MCF 10A (cell line): Measurements from ENCODE around the gene CCT2. TPM values are rescaled to one million over a fixed set of nuclear protein-coding genes. Genes with fewer than 3 reads are reported as not detected.

Source experiments
- BruUV-seq: library from RNA; stranded (reverse); fragments of 400-500 nt; replicated peaks from 2 replicates; lab custom pipeline; 2021; lab: Mats Ljungman, UMichigan
- CTCF ChIA-PET: fragments of 300-600 bp; sonication (Branson Sonifier 250); formaldehyde crosslinking; extraction: SDS; loops from one replicate; lab custom pipeline; 2021; ENCODE audit warnings: antibody characterized with exemption, inconsistent platforms; lab: Yijun Ruan, JAX
- POLR2A ChIA-PET: fragments of 300-600, 350-650 bp; sonication (Branson Sonifier 250); formaldehyde crosslinking; extraction: SDS; loops from one replicate; lab custom pipeline; 2020; ENCODE audit warnings: antibody characterized with exemption, inconsistent platforms; lab: Yijun Ruan, JAX
- DNase-seq: peaks from one replicate; pipeline ENCODE4 v3.0.0-alpha.2; 2018; ENCODE audit not compliant: unreplicated experiment
- H3K27ac Mint-ChIP-seq: one replicate; pipeline ENCODE4 v1.8.0; 2022; ENCODE audit warnings: mild to moderate bottlenecking, low read depth, mixed read lengths; ENCODE audit not compliant: unreplicated experiment
- H3K27me3 Mint-ChIP-seq: one replicate; pipeline ENCODE4 v1.8.0; 2022; ENCODE audit warnings: mixed read lengths; ENCODE audit not compliant: insufficient read depth, unreplicated experiment
- H3K36me3 Mint-ChIP-seq: one replicate; pipeline ENCODE4 v1.8.0; 2022; ENCODE audit warnings: mild to moderate bottlenecking, moderate library complexity, mixed read lengths; ENCODE audit not compliant: insufficient read depth, unreplicated experiment
- H3K4me1 Mint-ChIP-seq: one replicate; pipeline ENCODE4 v1.8.0; 2022; ENCODE audit warnings: mixed read lengths; ENCODE audit not compliant: insufficient read depth, unreplicated experiment
- H3K4me3 Mint-ChIP-seq: one replicate; pipeline ENCODE4 v1.8.0; 2022; ENCODE audit warnings: mild to moderate bottlenecking, moderate library complexity, mixed read lengths; ENCODE audit not compliant: unreplicated experiment
- H3K9me3 Mint-ChIP-seq: one replicate; pipeline ENCODE4 v1.8.0; 2022; ENCODE audit warnings: mixed read lengths; ENCODE audit not compliant: unreplicated experiment
- CTCF ChIP-seq: fragments of 200-600 bp; IDR thresholded peaks from one replicate; pipeline ENCODE4 v1.8.0; 2022; ENCODE audit warnings: antibody characterized with exemption, mild to moderate bottlenecking; ENCODE audit not compliant: unreplicated experiment
- intact Hi-C: fragments of 100-400 bp; cut with micrococcal nuclease; formaldehyde crosslinking; loops from 2 replicates; pipeline ENCODE4 v1.14.1; 2022
- total RNA-seq: library from RNA; stranded (reverse); gene quantifications from 2 replicates; pipeline ENCODE4 v1.2.3, GENCODE V29; 2022

CCT2 gene
- total RNA-seq, 1 experiment from 2014 or later, result 212 TPM

- intact Hi-C loops, result no loop called here
- H3K27me3 Mint-ChIP-seq, result peaks cover 27% of the 10 kb centered on the region
Observed at GRCh38 chr12:69620077-69620476, 34.8 kb downstream of the CCT2 start.

DNA sequence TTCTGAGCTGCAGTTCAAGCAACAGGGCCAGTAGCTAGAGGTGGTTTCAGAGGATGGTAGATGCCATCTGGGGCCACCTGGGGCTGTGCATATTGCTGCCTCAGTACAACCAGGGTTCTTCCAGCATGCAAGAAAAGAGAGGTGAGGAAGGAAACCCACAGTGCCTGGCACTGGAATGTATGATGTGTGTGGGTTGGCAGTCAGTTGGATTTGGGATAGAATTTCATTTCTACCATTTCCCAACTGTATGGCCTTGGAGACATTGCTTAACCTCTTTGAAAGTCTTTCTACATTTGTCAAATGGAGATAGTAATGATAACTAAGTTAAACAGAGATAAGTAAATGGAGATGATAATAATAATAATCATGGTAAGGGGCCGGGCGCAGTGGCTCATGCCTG, 35.7 kb downstream of the CCT2 start:
- DNase-seq, result no peak
- Mint-ChIP-seq H3K4me1 (no peaks in the 10 kb centered on the region), H3K27ac (no peak overlapping the region), H3K4me3 (no peak overlapping the region), H3K27me3 (peaks cover 18% of the 10 kb centered on the region), H3K9me3 (peaks cover 2% of the 10 kb centered on the region), H3K36me3 (no peaks in the 10 kb centered on the region)
- no TSS peak for BruUV-seq
- CTCF ChIA-PET, result interaction anchor here (1.4 to 1.7 kb wide), 2 partner anchors 16 to 19 kb away, joined by 3 read pairs; no protein-coding TSS in a partner anchor
- TF ChIP-seq CTCF, result no peak
- POLR2A ChIA-PET, result no interaction called here
- intact Hi-C loops, result no loop called here

More at GRCh38 chr12:69620077-69620476, 34.8 kb downstream of the CCT2 start:
- peaks cover 7% of the 10 kb centered on the region for H3K9me3 Mint-ChIP-seq
- no peak overlapping the region for H3K4me3 Mint-ChIP-seq
- H3K4me1 Mint-ChIP-seq, result no peaks in the 10 kb centered on the region
- no peak for DNase-seq
- POLR2A ChIA-PET, result no interaction called here
- TF ChIP-seq CTCF, result no peak
- no peak overlapping the region for H3K27ac Mint-ChIP-seq
- BruUV-seq, result no TSS peak
- no peaks in the 10 kb centered on the region for H3K36me3 Mint-ChIP-seq
- CTCF ChIA-PET, result interaction anchor here (0.9 kb wide), 1 partner anchor 12 kb away, joined by 4 read pairs; no protein-coding TSS in a partner anchor

DNA sequence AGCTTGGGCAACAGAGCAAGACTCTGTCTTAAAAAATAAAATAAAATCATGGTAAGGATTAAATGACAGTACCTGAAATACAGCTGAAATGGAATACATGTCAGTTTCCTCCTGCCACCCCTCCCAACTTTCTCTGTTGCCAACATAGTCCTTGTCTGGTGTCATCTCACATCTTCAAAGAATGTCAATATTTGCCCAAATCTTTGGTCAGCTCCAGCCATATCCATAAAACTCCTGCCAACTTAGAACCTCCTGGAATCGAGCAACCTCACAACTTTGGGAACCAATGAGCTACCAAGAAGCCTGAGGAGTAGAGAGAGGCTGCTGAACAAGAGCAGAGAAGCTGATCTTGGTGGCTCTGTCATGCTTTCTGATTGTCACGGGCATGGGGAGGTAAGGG, 36.3 kb downstream of the CCT2 start:
- H3K9me3 Mint-ChIP-seq, result no peaks in the 10 kb centered on the region
- peaks cover 12% of the 10 kb centered on the region for H3K27me3 Mint-ChIP-seq
- CTCF ChIA-PET, result interaction anchor here (0.6 to 1.7 kb wide), 3 partner anchors 15 to 1560 kb away, joined by 3 to 4 read pairs (median 3); no protein-coding TSS in a partner anchor

DNA sequence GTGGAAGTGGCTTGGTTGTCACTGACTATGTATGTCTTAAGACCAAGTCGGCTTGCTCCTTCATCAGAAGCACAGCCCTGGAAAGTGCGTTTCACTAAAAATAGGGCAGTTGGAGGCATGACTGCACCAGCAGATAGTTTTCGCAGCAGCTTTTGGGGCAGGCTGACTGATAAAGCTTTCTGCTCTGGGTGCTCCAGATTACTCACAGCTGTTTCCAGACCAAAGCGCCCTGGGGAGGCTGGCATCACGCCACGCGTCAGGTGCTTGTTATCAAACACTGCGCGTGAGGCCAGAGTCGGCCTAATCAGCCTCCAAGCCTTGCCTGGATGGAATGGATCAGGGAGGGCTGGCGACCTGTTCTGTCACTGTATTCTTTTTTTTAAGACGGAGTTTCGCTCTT, 38.7 kb downstream of the CCT2 start:
- DNase-seq, result no peak
- CTCF ChIA-PET, result interaction anchor here (0.9 to 4.4 kb wide), 2 partner anchors 11 to 15 kb away, joined by 3 to 19 read pairs; no protein-coding TSS in a partner anchor
- Mint-ChIP-seq H3K4me1 (no peaks in the 10 kb centered on the region), H3K27me3 (peaks cover 11% of the 10 kb centered on the region), H3K9me3 (no peaks in the 10 kb centered on the region), H3K36me3 (no peaks in the 10 kb centered on the region), H3K4me3 (no peak overlapping the region), H3K27ac (no peak overlapping the region)
- intact Hi-C loops, result no loop called here
- POLR2A ChIA-PET, result no interaction called here
- TF ChIP-seq CTCF, result no peak
- no TSS peak for BruUV-seq

More for the DNA sequence above, 36.3 kb downstream of the CCT2 start:
- no peak for TF ChIP-seq CTCF
- POLR2A ChIA-PET, result no interaction called here
- intact Hi-C loops, result no loop called here
- no peak for DNase-seq
- Mint-ChIP-seq H3K4me1 (no peaks in the 10 kb centered on the region), H3K4me3 (no peak overlapping the region), H3K36me3 (no peaks in the 10 kb centered on the region), H3K27ac (no peak overlapping the region)
- BruUV-seq, result no TSS peak
